RWPE1 (cell line): ENCODE measurements around the gene GDI2.
"Not testable (repeated sequence)": the region's sequence is repeated elsewhere in the genome, so short reads cannot be mapped to it uniquely, and the experiment has no call there.

ENCODE experiments used
- CTCF ChIA-PET: fragments of 350-600 bp; sonication (Branson Sonifier 250); formaldehyde crosslinking; extraction: SDS; loops from one replicate; lab custom pipeline; 2021; lab: Yijun Ruan, JAX
- POLR2A ChIA-PET: fragments of 400-600 bp; formaldehyde crosslinking; extraction: SDS; loops from one replicate; lab custom pipeline; 2020; ENCODE audit warnings: antibody characterized with exemption; ENCODE audit not compliant: low non-redundant PET; lab: Yijun Ruan, JAX
- DNase-seq: peaks from one replicate; pipeline ENCODE4 v3.0.0; 2012; ENCODE audit warnings: low spot score
- H3K27ac ChIP-seq: fragments of 450-650 bp; 2 replicates; pipeline ENCODE4 v1.5.1; 2017
- CTCF ChIP-seq: fragments of 450-650 bp; conservative IDR thresholded peaks from 2 replicates; pipeline ENCODE4 v1.5.1; 2017; ENCODE audit warnings: low read depth, mild to moderate bottlenecking

Gene GDI2

GRCh38 chr10:5809527-5810154 lies 3.6 kb downstream of the GDI2 start:
- no peak for TF ChIP-seq CTCF
- DNase-seq = no peak
- H3K27ac ChIP-seq = no peak overlapping the region
- POLR2A ChIA-PET = interaction anchor here (0.6 kb wide), 1 partner anchor 167 kb away, joined by 3 read pairs; no protein-coding TSS in a partner anchor
- CTCF ChIA-PET = no interaction called here

- CTCF ChIA-PET, H3K27ac ChIP-seq, DNase-seq: not testable (repeated sequence)
- POLR2A ChIA-PET = interaction anchor here (0.6 kb wide), 1 partner anchor 167 kb away, joined by 3 read pairs; no protein-coding TSS in a partner anchor
Observed at GRCh38 chr10:5808783-5809392, 4.3 kb downstream of the GDI2 start.

- no peak for TF ChIP-seq CTCF
- CTCF ChIA-PET = interaction anchor here (0.6 kb wide), 1 partner anchor 396 kb away, joined by 3 read pairs; the partner anchor contains the start of gene PFKFB3
- no peak for DNase-seq
- POLR2A ChIA-PET = no interaction called here
- H3K27ac ChIP-seq = no peak overlapping the region
Observed at GRCh38 chr10:5806745-5807144, 6.5 kb downstream of the GDI2 start.

- CTCF ChIA-PET = interaction anchor here (0.6 kb wide), 1 partner anchor 70 kb away, joined by 3 read pairs; no protein-coding TSS in a partner anchor
- H3K27ac ChIP-seq = no peak overlapping the region
- no peak for DNase-seq
- POLR2A ChIA-PET = no interaction called here
- no peak for TF ChIP-seq CTCF
Observed at GRCh38 chr10:5805711-5806110, 7.5 kb downstream of the GDI2 start.

- DNase-seq = no peak
- no peak overlapping the region for H3K27ac ChIP-seq
- ChIA-PET CTCF (interaction anchor here (0.6 to 0.7 kb wide), 2 partner anchors 68 to 69 kb away, joined by 3 read pairs; no protein-coding TSS in a partner anchor), POLR2A (no interaction called here)
- no peak for TF ChIP-seq CTCF
Observed at GRCh38 chr10:5805260-5805659, 8.0 kb downstream of the GDI2 start.

- TF ChIP-seq CTCF = no peak
- no peak for DNase-seq
- ChIA-PET CTCF (interaction anchor here (0.6 to 0.7 kb wide), 2 partner anchors 14 to 69 kb away, joined by 3 read pairs; no protein-coding TSS in a partner anchor), POLR2A (no interaction called here)
- H3K27ac ChIP-seq = 0 out of 2 replicates have a peak overlapping the region, but pooled peaks have one; percentile 25
Observed at GRCh38 chr10:5804386-5804785, 8.8 kb downstream of the GDI2 start.

GRCh38 chr10:5800782-5801181 lies 12.5 kb downstream of the GDI2 start:
- DNase-seq = no peak
- no peak for TF ChIP-seq CTCF
- ChIA-PET POLR2A (interaction anchor here (0.5 kb wide), 1 partner anchor 1610 kb away, joined by 3 read pairs; no protein-coding TSS in a partner anchor), CTCF (no interaction called here)
- H3K27ac ChIP-seq = peak overlapping the region; percentile 72
